Nucleus accumbens (tissue), 56 donors: Measurements from ENCODE around the gene SCNN1G.
A peak's percentile ranks its signal among the peaks of the same experiment; 100 is the strongest.

ENCODE experiments used
- DNase-seq, 56 donors: peaks; one replicate each; lab custom pipeline; 2025; lab: John Stamatoyannopoulos, UW

The SCNN1G gene

DNA sequence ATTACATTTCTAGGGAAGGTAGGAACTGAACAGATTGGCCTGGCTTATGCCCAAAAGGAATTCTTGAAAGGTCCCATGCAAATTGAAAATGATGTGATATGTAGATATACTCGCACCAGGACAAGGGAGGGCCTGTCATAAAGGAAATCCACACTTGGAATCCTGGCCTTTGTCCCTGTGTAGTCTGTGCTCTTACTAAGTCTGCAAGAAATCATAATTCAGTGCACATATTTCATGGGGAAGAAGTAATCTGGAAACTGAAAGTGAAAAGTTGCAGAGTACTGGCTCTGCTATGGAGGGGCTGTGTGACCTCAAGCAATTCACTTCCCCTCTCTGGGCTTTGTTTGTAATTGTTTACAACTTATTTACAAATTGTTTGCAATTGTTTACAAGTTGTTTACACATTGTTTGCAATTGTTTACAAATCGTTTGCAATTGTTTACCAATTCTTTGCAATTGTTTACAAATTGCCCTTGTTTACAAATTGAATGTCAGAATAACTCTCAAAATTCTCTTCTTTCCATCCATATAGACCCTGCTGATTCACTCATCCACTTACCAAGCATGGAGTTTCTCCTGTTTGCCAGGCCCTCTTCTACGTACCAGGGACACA is 12.9 kb downstream of the SCNN1G start:
- DNase-seq = no peak

DNA sequence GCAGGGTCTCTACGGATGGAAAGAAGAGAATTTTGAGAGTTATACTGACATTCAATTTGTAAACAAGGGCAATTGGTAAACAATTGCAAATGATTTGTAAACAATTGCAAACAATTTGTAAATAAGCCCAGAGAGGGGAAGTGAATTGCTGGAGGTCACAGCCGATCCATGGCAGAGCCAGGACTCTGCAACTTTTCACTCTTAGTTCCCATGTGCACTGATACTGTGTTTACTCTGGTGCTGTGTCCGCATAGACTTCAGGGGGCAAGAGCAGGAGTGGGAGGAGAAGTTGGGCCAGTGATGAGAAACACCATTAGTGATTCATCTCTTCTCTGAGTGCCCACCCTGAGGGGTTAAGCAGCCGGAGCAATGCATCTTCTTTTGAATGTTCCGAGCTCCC is 14.0 kb downstream of the SCNN1G start:
- DNase-seq = no peak

DNA sequence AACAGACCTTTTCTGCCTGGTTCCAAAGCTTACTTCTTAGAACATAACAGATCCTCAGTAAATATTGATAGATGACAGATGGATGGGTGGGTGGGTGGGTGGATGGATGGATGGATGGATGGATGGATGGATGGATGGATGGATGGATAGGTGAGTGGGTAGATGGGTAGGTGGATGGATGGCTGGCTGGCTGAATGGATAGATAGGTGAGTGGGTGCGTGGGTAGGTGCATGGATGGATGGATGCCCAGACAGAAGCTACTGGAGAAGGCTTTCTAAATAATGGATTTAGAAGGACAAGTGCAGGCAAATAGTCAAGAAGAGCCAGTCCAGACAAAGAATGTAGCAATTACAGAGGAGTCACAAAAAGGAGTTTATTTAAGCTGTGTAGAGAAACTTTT is 19.6 kb downstream of the SCNN1G start:
- DNase-seq = no peak

DNA sequence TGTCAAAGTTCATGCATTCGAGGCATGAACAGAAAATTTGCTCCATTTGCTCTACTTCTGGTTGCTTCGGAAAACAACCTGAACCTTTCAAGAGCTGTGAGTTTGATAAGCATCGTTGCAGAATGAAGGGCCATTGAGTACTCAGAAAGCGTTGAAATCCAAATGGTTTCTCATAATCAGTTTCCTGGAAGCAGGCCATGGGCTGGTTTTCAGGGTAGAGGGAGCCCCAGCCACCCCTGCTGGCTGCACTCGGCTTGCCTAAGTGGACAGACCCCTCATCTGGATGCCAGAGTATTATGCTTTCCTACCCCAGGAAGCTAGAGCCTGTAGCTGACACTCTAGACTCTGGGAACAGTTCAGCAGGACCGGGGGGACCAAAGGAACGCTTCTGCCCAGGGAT is 24.4 kb downstream of the SCNN1G start:
- DNase-seq = no peak

DNA sequence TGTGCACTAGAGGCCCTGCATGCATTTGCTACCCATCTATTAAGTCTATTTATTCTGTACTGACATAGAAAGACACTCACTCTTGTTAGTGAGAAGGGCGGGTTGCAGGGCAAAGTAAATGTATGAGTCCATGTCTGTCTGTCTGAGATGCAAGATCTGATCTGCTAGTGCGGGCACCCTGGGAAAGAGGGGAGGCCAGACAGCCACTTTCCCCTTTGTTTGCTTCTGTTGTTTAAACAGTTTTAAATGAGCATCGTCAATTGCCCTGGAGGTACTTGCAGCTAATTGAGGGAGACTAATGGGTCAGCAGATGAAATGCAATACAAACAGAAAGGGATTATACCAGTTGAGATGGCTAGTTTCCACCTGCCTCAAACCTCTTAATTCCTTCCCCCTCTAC is 24.9 kb downstream of the SCNN1G start:
- DNase-seq = no peak

DNA sequence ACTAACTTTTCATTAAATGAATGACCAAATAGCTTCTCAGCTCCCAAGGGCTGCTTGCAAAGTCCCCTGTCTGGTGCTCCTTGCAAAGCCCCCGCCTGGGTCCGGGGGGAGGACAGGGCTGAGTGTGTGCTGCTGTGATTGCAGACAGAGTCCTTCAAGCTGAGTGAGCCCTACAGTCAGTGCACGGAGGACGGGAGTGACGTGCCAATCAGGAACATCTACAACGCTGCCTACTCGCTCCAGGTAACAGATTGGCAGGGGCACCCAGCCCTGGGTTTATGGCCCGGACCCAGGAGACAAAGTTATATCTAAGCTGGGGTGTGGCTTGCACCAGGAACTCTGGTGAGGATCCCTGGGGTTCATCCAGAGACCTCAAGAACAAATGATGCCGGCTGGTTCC is 27.1 kb downstream of the SCNN1G start:
- DNase-seq = no peak

DNA sequence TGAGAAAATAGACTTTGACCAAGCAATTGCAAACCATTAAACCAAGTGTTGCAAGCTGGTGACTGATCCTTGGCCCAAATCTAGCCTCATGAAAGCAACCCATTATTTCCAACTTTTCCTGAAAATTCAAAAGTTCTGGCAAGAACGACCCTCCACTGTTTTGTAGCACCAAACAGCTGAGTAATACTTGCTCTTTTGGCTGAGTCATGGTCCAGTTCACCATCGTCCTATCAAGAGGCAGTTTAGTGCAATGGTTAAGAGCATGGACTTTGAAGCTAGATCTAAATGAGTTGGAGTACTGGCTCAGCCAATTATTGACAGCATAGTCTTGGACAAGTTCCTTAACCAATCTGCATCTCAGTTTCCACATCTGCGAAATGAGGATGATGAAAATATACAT is 31.3 kb downstream of the SCNN1G start:
- DNase-seq = no peak

DNA sequence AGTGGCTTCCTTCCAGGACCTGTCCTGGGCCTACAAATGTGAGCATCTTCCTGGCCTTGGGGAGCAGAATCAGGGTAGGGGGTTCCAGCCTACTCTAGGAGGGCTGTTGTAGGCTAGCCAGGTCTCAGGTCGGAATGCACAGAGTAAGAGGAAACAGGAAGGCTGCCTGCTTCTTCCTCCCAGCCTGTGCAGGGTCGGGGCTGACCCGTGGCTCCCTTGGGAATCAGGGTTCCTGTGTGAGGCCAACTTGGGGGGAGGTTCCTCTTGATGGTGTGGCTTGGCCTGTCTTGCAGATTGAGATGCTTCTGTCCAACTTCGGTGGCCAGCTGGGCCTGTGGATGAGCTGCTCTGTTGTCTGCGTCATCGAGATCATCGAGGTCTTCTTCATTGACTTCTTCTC is 32.3 kb downstream of the SCNN1G start:
- DNase-seq = no peak

DNA sequence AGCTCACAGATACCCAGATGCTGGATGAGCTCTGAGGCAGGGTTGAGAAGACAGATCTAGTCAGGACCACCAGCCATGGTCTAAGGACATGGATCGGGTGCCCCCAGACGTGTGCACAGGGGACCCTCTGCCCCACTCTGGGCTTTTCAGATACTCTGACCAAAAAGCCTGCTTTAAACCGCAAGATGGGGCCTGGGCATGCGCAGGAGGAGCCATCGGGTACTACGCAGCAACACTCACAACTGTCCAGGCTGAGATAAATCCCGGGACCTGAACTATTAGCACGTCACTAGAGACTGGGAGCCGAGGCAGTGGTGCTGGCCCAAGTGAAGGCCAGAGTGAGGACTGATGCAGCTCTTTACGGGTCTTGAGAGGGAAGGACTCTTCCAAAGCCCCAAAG is 32.9 kb downstream of the SCNN1G start:
- DNase-seq = no peak

DNA sequence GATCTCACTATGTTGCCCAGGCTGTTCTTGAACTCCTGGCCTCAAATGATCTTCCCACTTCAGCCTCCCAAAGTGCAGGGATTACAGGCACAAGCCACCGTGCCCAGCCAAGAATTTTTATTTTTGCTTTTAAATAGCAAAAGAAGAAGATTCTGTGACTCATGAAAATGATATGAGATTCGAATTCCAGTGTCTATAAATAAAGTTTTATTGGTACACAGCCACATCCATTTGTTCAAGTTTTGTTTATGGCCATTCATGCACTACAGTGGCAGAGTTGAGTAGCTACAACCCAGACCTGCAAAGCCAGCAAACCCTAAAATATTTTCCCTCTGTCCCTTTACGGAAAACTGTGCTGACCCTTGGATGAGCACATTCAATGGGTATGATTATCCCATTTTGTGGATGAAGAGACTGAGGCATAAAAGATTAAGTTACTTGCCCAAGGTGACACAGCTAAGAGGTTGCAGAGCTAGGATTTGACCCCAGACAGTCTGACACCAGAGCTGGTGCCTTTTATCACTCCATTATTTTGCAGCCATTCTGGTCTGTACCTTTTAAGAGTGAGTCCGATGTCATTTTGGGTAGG is 34.2 kb downstream of the SCNN1G start:
- no peak for DNase-seq

DNA sequence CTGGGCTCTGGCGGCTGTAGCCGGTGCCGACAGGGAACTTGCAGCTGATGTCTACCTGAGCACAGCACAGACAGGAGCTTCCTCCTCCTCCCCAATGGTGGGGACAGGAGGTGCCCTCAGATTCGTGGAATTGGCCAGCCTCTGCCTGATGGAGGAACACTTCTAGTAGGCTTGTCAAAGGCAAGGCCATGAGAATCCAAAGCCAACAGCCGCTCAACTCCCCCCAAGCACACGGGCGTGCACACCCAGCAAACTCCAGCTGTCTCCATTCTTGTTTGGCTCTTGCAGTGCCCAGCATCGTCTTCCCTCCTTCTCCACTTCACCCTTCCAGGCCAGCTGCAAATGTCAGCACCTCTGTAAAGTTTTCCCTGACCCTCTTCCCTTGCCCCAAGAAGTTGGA is 35.1 kb downstream of the SCNN1G start:
- DNase-seq = no peak

DNA sequence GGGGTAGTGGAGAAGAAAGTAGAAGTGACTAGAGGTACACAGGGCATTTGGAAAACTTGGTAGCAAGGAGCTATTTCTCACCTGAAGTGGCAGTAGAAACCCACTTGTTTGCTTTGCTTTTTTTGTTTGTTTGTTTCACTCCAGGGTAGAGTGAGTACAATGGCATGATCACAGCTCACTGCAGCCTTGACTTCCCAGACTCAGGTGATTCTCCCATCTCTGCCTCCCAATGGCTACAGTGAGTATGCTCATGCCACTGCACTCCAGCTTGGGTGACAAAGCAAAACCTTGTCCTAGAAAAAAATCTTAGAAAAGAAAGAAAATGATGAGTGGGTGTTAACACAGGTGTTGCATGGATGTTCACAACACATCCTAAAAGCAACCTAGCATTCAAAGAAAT is 40.4 kb downstream of the SCNN1G start:
- no peak for DNase-seq

DNA sequence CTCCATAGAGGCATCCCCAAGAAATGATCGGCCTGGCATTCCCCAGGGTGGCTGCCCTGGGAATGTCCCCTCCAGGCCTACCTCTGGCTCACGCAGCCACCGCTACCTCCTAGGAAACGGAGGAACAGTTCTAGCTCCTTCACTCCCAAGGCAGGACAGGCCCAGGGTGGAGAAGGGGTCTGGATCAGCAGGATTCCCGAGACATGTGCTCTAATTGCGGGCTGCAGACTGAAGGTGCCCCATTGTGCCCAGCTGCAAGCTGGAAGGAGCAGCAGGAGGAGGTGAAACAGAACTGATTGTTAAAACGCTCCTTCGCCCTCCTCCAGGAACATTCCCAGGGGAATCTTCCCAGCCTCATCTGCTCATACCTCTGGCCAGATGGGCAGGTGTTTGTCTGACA is 40.8 kb downstream of the SCNN1G start:
- no peak for DNase-seq

DNA sequence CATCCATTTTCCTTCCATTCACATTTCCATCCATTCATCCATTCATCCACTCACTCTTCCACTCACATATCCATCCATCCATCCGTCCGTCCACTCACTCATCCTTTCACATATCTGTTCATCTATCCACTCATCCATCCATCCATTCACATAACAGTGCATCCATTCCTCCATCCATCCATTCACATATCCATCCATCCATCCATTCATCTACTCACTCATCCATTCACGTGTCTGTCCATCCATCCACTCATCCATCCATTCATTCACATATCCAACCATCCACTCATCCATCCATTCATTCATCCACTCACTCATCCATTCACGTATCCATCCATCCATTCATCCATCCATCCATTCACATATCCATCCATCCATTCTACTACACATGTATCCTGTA is 42.6 kb downstream of the SCNN1G start:
- DNase-seq = no peak

DNA sequence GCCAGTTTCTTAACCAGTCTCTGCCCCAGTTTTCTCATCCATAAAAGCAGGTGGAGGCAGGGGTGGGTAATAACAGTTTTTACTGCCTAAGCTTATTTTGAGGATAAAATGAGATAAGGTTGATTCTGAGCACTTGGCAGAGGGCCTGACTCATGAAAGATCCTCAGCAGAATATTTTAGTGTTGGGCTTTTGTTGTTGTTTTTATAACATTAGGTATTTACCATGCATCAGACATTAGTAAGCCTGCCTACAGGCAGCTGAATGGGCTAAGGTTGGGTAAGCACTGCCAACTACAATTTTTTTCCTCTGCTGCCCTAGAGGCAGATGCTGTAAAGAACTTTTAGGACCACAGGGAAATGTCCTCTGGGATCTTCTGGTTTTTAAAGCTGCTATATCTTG is 43.1 kb downstream of the SCNN1G start:
- no peak for DNase-seq

DNA sequence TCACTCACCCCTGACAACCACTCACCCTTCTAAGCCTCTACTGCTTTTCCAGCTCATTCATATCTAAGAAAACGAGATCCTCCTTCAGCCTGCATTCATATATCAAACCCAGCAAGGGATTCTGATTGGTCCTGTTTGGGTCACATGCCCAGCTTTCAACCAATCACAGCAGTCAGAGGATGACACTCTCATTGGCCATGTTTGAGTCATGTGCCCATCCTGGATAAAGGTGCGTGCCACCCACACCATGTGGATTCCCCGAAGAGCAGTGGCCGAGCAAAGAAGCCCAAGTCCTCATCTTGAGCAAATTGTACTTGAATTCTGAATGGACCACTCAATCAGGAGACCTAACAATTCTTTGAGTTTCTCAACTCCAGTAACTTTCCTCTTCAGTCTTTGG is 45.0 kb downstream of the SCNN1G start:
- DNase-seq = no peak

DNA sequence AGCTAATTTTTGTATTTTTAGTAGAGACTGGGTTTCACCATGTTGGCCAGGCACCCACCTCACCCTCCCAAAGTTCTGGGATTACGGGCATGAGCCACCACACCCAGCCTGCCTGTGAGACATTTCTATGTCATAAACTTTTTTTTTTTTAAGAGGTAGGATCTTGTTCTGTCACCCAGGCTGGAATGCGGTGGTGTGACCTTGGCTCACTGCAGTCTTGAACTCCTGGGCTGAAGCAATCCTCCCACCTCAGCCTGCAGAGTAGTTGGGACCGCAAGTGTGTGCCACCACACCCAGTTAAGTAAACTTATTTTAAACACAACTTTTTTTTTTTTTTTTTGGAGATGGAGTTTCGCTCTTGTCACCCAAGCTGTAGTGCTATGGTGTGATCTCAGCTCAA is 47.2 kb downstream of the SCNN1G start:
- DNase-seq = no peak

DNA sequence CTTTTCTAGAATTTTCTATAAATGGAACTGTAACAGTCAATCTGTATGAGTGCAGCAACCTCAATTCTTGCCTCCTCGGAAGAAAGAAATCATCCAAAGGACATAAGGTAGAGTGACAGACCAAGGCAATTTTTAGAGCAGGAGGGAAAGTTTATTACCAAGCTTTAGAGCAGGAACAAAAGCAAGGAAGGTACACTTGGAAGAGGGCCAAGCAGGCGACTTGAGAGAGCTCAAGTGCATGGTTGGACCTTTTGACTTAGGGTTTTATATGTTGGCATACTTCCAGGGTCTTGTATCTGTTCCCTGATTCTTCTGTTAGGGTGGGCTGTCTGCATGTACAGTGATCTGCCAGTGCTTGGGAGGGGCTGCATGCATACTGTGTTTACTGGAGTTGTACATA is 50.3 kb downstream of the SCNN1G start:
- no peak for DNase-seq

DNA sequence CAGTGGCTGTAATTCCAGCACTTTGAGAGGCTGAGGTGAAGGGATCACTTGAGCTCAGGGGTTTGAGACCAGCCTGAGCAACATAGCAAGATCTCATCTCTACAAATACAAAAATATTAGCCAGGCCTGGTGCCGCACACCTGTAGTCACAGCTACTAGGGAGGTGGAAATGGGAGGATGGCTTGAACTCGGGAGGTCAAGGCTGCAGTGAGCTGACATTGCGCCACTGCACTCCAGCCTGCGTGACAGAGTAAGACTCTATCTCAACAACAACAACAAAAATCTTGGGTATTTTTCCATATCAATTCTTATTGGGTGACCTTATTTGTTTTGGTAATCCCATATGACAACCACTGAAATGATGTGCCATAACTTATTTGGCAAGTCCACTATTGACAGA is 52.6 kb downstream of the SCNN1G start:
- no peak for DNase-seq

DNA sequence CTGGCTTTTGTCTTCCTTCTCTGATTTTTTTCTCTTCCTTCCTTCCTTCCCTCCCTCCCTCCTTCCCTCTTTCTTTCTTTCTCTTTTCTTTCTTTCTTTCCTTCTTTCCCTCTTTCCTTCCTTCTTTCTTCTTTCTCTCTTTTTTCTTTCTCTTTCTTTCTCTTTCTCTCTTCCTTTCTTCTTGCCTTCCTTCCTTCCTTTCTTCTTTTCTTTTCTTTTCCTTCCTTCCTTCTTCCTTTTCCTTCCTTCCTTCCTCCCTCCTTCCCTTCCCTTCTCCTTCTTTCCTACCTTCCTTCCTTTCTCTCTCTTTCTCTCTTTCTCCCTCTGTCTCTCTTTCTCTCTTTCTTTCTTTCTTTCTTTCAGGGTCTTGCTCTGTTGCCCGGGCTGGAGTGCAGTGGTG is 54.4 kb downstream of the SCNN1G start:
- DNase-seq = no peak

DNA sequence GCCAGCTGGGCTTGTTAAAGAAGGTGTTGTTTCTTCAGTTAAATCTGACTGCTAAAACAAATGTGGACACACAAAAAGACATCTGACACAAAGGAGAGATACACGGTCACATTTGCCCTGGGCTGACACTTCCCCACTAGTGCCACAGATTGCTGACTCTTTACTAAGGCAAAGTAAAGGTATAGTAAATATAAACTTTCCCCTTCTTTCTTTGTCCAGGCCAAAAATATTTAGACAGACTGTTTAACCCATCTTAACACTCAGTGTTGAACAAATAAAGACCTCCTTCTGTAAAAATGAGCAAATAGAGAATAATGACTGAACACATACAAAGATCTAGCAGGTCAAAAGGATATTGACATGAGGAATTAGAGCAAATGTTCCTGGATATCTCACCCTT is 58.4 kb downstream of the SCNN1G start:
- DNase-seq = no peak

DNA sequence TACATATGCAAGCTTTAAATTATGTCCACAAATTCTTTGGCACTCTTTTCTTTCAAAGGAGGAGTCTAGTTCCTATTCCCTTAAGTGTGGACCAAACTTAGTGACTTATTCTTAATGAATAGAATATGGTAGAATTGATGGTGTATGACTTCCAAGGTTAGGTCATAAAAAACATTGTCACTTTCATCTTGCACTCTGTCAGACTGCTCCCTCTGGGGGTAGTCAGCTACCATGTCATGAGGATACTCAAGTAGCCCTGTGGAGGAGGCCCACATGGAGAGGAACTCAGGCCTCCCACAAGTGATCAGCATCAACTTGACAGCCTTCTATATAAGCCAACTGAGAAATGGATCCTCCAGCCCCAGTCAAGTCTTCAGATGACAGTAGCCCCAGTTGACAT is 61.6 kb downstream of the SCNN1G start:
- DNase-seq = no peak

DNA sequence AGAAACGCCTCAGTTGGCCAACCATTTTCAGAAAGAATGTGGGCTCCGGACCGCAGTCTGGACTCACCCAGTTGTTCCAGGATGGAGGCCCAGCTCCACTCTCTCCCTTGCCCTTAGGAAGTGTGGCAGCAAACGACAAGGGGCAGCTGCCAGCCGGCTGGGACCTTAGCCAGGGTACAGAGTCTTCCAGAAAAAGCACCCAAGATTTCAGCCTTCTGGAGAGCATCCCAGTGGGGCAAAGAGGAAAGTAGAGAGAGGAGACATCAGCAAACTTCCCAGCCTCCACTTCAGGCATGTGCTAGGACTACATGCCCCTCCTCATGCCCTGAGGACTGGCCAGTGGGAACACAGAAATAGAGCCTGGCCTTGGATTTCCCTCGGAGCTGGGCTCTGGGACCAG is 62.7 kb downstream of the SCNN1G start:
- peak in 24 of 56 donors; percentile 0 to 50 (median 4) for DNase-seq
